Stimulated activated CD8-positive, alpha-beta memory T cell treated with anti-CD3 and anti-CD28 coated beads, Interleukin-7, amount 100 ng/mL, for 24 hours (primary cell): ENCODE results near the gene SERP1.
"Not testable (repeated sequence)": the region's sequence is repeated elsewhere in the genome, so short reads cannot be mapped to it uniquely, and the experiment has no call there.

Experiments
- DNase-seq: peaks from one replicate; pipeline ENCODE4 v3.0.0-alpha.2; 2020; ENCODE audit warnings: low read depth

Gene SERP1

GRCh38 chr3:150538324-150539208 lies 7.7 kb downstream of the SERP1 start:
- no peak for DNase-seq

GRCh38 chr3:150535204-150535603 lies 11.1 kb downstream of the SERP1 start:
- no peak for DNase-seq

GRCh38 chr3:150531775-150532174 lies 14.5 kb downstream of the SERP1 start:
- DNase-seq, result no peak

GRCh38 chr3:150528354-150528797 lies 17.9 kb downstream of the SERP1 start:
- DNase-seq, result no peak

GRCh38 chr3:150527464-150528255 lies 18.6 kb downstream of the SERP1 start:
- DNase-seq, result no peak

- no peak for DNase-seq
These were observed 22.8 kb downstream of the SERP1 start for GRCh38 chr3:150523538-150523937.

GRCh38 chr3:150521463-150521862 lies 24.8 kb downstream of the SERP1 start:
- no peak for DNase-seq

- DNase-seq, result no peak
These were observed 25.9 kb downstream of the SERP1 start for GRCh38 chr3:150520408-150520807.

- no peak for DNase-seq
These were observed 27.3 kb downstream of the SERP1 start for GRCh38 chr3:150519026-150519425.

- DNase-seq, result no peak
These were observed 31.1 kb downstream of the SERP1 start for GRCh38 chr3:150515210-150515609.

GRCh38 chr3:150511122-150511821 lies 35.0 kb downstream of the SERP1 start:
- no peak for DNase-seq

- DNase-seq, result no peak
These were observed 36.5 kb downstream of the SERP1 start for GRCh38 chr3:150509780-150510179.

GRCh38 chr3:150508401-150508800 lies 37.9 kb downstream of the SERP1 start:
- no peak for DNase-seq

GRCh38 chr3:150504483-150504882 lies 41.8 kb downstream of the SERP1 start:
- DNase-seq, result no peak

GRCh38 chr3:150503402-150504099 lies 42.7 kb downstream of the SERP1 start:
- no peak for DNase-seq

- DNase-seq, result not testable (repeated sequence)
These were observed 45.3 kb downstream of the SERP1 start for GRCh38 chr3:150500960-150501359.

- no peak for DNase-seq
These were observed 48.3 kb downstream of the SERP1 start for GRCh38 chr3:150497956-150498355.

- no peak for DNase-seq
These were observed 50.6 kb downstream of the SERP1 start for GRCh38 chr3:150495563-150496168.

GRCh38 chr3:150495149-150495548 lies 51.1 kb downstream of the SERP1 start:
- no peak for DNase-seq

- no peak for DNase-seq
These were observed 51.8 kb downstream of the SERP1 start for GRCh38 chr3:150494411-150494977.
